ENCODE data around the gene ZNG1A. TPM values are rescaled to one million over a fixed set of nuclear protein-coding genes. Genes with fewer than 3 reads are reported as not detected.
"Not testable (repeated sequence)": the region's sequence is repeated elsewhere in the genome, so short reads cannot be mapped to it uniquely, and the experiment has no call there.

Gene ZNG1A
- total RNA-seq, 1 donor from 2014 or later, result 57.9 TPM

DNA sequence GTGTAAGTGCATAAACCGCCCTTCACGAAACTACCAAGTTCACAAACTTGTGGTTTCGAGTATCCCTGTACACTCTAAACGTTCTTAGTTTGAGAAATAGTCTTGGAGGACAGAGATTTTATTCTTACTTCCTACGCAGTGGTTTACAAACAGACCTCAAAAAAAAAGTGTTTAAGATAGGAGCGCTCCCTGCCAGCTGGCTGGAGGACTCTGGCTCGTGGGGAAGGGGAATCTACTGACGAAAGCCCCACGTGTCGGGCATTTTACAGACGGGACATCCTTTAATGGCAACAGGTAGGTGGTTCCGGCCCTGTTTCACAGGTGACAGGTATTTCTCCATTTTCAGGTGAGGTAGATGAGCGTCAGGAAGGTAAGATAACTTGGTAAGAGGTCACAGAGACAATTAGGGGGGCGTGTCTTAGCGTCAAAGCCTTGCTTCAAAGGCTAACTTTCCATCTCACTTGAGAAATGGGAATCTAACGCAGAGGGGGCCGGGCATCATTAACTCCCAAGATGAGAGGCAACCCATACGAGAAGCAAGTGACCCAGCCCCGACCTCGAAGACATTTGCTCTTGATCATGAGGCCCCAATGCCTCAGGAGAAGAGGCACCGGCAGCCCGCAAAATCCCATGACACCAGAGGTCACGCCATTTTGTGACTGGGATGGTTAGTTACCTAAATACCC lies 573 bp downstream of the ZNG1A start:
- DNase-seq (ENCODE audit: low spot score), result not testable (repeated sequence)

DNA sequence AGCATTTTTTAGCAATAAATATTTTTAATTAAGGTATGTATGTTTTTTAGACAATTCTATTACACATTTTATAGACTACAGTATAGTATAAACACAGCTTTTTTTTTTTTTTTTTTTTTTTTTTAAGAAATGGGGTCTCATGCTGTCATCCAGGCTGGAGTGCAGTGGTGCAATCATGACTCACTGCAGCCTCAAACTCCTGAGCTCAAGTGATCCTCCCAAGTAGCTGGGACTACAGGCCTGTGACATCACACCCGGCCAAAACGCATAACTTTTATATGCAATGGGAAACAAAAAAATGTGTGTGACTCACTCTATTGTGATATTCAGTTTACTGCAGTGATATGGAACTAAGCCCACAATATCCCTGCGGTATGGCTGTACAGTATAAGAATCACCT lies 9.1 kb downstream of the ZNG1A start:
- DNase-seq (ENCODE audit: low spot score), result not testable (repeated sequence)

DNA sequence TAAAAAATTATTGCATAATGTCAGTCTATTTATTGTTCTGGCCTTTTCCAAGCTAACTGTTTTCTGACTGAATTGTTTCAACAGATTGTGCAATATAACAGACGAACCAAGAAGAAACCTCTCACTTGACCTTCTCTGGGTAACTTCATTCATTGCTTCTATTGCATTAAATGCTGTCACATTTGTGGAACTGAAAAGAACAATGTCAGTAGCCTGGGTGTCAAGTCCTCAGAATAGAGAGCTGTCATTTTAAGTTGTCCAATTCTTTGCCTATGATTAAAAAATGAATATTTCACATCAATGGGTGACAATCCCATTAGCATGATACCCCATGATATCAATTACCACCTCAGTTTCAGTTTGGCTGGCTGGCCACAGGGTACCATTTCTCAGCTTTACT lies 19.0 kb downstream of the ZNG1A start:
- not testable (repeated sequence) for DNase-seq (ENCODE audit: low spot score)

DNA sequence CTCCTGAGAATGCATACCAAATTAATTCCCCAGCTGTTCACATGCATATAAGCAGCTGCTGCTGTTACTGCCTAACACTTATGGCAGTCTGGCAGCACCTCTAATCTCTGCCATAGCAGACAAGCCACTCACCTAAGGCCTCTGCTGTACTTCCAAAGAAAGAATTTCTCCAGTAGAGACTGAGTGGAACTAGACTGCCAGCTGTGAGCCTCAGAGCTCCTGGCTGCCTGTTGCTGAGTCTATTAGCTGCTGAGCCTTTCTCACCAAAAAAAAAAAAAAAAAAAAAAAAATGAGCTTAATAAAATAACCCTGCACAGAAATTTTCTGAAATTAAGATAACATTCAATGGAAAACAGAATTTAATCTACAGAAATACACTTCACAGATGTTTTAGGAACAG lies 27.7 kb downstream of the ZNG1A start:
- DNase-seq (ENCODE audit: low spot score), result not testable (repeated sequence)

DNA sequence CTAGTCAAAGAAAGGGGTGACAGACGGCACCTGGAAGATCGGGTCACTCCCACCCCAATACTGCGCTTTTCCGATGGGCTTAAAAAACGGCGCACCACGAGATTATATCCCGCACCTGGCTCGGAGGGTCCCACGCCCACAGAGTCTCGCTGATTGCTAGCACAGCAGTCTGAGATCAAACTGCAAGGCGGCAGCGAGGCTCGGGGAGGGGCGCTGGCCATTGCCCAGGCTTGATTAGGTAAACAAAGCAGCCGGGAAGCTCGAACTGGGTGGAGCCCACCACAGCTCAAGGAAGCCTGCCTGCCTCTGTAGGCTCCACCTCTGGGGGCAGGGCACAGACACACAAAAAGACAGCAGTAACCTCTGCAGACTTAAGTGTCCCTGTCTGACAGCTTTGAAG lies 39.0 kb downstream of the ZNG1A start:
- DNase-seq (ENCODE audit: low spot score), result peak; percentile 52

DNA sequence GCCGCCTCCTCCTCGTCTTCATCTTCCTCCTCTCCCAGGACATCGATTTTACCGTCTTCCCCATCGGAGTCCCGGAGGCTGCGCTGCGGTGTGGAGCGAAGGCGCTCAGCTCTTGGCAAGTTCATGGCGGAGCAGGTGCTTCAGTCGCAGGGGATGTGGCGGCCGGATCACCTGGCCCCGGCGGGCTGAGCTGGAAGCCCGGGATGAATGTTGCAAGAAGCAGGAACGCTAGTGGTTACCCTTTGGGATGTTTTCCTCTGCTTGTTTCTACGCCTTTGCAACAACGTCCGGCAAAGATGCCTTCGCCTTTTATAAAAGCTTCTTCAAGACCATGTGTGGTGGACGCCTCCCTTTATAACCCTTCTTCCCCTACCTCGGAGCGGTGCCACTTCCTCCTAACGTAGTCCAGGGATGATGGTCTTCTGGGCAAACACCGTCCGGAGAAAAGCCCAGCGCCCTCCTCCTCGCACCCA lies 60.8 kb downstream of the ZNG1A start, which contains the start of gene FOXD4:
FOXD4 (minus strand) TSS at position 423 of the 473 bp plus-strand sequence; CDS start at position 125, 298 bp downstream.
- DNase-seq (ENCODE audit: low spot score), result not testable (repeated sequence)

DNA sequence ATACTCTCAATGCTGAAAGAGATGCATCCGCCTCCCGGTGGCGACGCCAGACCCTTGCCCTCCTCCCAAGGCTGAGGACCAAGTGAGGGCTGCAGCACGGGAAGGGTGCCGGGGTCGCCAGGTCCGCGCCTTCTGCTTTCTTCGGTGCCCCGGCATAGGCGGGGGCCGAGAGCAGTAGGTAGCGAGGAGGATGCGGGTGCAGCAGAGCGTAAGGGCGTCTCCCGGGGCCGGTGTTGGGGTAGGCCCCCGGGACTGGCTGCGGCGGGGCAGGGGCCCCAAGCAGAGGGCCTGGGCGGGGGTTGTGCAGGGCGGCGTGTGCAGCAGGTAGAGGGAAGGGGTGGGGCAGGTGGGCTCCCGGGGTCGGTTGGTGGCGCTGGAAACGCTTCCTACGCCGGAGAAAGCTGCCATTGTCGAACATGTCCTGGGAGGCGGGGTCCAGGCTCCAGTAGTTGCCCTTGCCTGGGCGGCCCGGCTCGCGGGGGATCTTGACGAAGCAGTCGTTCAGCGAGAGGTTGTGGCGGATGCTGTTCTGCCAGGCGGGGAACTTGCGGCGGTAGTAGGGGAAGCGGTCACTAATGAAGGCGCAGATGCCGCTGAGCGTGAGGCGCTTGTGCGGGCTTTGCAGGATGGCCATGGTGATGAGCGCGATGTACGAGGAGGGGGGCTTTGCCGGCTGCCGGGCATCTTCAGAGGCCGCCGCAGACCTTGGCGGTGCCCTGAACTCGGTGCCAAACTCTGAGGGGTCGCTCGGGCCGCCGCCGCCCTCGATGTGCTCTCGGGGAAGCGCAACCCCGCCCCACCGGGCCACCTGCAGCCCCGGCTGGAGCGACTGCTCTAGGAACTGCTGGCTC lies 61.5 kb downstream of the ZNG1A start:
- DNase-seq (ENCODE audit: low spot score), result not testable (repeated sequence)

DNA sequence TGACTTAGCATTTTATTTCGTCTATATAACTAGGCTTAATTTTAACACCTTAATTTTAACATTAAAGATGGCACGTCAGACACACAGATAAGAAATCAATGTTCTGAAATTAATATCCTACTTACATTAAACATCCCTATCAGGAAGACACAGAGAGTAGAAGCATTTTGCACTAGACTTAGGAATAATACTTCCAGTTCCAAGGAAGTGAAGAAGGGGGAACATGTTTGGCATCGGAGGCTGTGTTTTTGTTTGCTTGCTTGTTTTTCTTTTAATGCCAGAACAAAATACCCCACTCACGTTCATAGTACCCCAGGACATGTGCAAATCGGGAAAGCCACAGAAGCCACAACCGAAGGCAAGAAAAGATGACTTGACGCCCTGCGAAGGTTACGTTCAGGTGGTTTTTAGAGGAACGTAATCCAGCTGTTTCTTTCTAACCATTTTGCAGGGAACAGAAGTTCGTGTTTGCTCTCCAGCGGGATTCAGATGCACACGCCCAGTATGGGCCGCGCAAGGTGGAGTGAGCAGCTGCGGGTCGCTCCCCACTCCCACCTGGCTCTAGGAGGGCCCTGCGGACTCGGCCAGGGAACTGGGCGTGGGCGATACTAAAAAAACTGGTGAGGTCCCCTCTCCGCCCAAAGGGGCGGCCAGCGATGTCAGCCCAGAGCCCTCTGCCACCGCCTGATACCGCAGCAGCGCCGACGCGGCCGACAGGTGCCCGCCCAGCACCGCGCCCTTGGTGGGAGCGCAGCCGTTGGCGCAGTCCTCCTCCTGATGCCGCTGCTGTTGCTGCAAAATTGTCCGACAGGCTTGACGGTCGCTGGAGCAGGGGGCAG lies 62.4 kb downstream of the ZNG1A start:
- not testable (repeated sequence) for DNase-seq (ENCODE audit: low spot score)

DNA sequence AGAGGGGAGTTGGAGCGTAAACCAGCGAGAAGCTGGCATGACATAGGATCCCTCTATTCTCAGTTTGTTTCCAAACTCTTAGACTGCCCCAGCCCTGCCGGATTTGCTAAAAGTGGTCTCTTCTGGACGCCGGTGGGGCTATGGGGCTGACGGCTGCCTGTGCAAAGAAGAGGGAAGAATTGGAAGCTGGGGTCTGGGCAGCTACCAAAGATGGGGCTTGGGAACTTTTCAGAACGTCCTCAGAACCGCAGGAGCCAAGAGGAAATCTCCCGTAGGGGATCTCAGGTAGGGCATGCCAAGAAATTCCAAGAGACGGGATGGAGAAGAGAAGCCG lies 63.8 kb downstream of the ZNG1A start:
- DNase-seq (ENCODE audit: low spot score), result not testable (repeated sequence)

DNA sequence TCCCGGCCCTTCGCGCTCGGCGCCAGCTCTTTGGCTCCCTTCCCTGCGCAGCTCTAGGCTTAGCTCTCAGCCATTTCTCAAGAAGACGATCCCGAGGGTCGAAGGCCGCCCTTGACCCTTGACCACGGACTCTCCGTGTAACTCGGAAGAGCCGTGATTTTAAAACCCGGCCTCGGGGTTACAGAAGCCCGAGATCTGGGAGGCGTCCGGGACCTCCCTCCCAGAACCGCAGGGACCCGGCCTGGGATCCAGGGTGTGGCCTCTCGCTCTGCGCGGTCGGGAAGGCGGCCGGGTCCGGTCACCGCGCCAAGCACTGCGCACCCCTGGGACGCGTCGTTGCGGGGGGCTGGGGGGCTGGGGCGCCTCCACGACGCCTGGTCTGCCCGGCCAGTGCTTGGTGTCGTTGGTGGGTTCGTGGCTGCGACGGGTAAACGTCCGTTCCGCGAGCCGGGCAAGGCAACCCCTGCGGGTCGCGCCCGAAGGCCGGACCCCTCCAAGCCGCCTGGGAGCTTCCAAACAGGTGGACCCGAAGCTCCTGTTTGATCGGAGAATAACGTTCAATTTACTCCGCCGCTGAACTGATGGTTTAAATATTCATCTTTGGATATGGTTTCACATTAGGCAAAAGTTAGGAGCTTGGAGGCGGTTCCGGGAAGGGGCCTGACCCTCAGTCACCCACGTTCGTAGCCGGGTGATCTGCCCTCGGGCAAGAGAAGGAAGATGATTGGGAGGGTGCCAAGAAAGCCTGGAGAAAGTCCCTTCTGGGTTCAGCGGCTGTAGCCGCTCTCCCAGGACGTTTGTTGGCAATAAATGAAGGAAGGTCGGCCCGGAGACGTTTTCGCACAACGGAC lies 64.4 kb downstream of the ZNG1A start:
- DNase-seq (ENCODE audit: low spot score), result not testable (repeated sequence)

DNA sequence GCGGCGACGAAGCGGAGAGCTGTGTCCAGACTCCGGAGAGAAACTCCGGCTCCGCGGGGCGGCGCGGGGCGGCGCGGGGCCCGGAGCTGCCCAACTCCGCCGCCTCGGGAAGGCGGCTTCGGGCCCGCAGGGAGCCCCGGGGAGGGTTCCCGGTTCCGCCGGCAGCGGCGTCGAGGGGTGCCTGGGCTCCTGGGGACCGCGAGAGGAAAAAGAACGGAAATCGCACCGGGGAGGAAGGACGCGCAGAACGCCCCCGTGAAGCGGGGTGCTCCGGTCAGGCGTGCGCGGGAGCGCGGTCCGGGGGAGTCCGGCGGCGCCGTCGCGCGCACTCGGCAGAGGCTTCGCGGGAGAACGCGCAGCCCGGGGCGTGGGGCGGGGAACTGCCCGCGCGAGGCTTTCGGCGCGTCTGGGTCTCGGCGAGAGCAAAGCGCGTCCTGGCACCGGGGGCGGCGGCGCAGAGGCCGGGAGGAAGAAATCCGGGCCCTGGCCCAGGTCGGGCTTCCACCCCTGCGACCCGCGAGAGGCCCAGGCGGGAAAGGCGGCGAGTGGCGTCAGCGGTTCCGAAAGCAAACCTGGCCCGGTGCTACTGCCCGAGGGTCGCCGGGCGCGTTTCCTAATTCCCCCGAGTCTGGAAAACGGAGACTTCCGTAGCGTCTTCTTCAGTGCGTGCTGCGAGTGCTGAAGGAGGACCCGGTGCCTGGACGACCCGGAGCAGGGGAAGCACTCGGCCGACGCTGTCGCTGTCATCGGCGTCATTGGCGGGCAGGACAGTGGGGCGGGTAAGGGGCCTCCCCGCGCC lies 65.2 kb downstream of the ZNG1A start:
- not testable (repeated sequence) for DNase-seq (ENCODE audit: low spot score)

DNA sequence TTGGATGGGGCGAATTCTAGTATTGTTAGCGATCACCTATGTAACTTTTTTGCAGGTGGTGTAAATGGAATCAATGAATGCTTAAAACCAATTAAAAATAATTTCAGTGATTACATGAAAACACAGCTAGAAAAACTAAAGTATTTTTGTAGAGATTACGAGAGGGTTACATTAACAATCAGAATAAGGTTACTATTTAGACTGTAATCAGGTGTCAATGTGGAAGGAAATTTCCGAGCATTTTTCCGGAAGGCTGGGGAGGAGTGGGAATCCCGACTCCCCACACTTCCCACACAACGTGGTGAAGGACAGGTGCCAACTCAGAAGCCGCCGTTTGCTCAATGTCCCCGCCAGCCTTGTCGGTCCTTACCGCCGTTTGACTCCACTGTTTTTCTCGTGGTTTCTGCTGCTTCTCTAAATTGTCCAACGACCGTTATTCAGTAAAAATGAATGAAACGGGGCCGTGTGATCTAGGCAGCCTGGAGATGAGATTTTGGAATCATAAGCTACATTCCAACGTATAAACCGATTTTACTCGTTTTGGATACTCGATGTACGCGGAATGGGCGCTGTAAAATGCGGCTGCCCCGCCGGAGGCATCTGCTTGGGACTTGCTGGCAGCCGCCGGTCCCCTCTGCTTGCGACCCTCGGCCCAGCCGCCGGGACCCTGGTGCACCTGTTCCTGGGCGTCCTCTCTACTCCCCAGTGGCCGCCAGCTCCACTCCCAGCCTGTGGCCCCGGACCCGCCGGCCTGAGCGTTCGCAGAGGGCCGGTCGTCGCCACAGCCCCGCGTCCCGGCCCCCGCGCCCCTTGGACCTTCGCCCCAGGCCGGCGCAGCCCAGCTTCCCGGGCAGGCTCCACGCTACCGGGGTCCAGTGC lies 66.0 kb downstream of the ZNG1A start:
- not testable (repeated sequence) for DNase-seq (ENCODE audit: low spot score)

DNA sequence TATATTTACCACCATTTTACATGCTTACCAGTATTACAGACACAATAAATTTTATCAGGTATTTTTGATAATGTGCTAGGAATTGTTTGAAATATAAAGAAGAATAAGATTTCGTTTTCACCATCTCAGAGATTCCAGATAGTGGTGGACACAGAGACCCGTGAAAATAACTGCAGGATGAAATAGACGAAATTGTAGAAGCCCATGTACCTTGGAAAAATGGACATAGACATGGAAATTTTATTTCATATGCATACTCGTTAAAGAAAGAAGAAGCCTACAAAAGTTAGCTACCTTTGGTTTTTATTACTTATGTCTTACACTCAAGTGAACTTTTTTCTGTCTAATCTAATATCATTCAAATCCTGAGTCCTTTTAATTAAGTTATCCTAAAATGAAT lies 68.2 kb downstream of the ZNG1A start:
- not testable (repeated sequence) for DNase-seq (ENCODE audit: low spot score)

DNA sequence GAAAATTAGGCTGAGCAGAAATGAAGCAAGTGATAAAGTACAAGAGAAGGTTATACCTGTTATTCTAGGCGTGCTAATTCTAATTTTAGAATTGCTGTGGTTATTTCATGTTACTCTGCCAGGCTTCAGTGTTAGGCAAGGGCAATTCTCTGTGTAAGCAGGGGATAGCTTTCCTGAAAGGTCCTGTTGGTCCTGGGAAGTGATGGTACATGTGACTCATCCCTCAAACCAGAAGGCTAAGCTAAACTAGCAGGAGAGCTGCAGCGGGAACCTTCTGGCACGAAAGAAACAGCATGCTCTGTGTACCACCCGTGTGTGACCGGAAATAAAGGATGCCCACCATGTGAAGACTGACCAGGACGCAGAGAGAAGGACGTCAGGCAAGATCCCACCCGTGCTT lies 69.3 kb downstream of the ZNG1A start:
- not testable (repeated sequence) for DNase-seq (ENCODE audit: low spot score)

DNA sequence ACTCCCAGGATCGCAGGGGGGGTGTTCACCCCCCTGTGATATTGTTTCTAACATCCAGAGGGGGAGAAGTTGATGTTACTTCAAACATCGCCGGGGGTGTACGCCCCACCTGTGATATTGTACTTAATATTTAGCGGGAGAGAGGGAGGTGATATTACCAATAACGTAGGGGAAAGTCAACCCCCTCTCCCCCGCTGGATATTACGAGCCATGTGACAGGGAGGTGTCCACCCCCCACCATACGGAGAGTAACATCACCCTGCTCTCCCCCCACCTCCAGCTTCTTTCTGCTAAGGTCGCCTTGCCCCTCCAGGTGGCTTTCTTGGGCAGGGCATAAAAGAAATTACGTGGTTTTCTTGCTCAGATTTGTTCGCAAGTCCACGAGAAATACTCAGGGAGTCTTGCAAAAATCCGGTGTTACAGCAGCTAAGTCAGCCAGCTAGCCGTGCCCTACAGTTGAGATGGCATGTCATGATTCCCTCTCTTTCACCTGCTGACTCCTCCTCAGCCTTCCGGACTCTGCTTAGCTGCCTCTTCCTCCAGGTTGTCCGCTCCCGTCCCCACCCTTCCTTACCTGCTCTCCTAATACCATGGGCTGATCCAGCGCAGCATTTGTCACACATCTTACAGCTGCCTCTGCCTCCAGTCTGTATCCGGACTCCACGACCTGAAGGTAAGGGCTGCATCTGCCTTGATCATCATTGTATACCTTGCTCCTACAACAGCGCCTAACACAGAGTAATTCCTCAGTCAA lies 69.9 kb downstream of the ZNG1A start:
- not testable (repeated sequence) for DNase-seq (ENCODE audit: low spot score)

DNA sequence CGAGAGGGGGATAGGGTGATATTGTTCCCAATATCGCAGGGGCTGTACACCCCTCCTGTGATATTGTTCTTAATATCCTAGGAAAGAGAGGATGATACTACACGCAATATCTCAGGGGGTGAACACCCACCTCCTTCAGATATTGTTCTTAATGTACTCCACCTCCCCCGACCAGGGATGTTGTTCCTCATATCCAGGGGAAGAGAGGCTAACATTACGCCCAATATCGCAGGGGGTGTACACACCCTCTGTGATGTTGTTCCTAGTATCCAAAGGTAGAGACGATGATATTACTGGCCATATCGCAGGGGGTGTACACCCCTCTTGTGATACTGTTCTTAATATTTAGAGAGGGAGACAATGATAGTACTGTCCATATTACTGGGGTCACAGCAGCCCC lies 72.9 kb downstream of the ZNG1A start:
- not testable (repeated sequence) for DNase-seq (ENCODE audit: low spot score)

DNA sequence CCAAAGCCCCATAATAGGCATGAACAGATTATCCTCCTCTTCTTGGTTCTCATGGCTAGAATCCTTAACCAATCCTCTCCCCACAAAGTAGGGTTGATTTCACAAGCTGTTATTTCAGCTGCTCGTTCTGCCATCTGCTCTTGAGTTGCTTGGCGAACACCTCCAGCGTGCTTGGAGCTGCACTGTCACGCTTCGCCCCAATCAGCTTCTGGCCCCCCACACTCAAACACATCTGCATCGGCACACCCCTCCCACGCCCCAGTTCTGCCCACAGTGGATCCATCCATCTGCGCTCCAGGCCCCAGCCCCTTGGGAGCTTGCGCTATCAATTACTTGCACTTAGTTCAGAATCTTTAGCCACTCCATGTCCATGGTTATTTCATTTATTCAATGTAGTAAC lies 78.4 kb downstream of the ZNG1A start:
- not testable (repeated sequence) for DNase-seq (ENCODE audit: low spot score)

DNA sequence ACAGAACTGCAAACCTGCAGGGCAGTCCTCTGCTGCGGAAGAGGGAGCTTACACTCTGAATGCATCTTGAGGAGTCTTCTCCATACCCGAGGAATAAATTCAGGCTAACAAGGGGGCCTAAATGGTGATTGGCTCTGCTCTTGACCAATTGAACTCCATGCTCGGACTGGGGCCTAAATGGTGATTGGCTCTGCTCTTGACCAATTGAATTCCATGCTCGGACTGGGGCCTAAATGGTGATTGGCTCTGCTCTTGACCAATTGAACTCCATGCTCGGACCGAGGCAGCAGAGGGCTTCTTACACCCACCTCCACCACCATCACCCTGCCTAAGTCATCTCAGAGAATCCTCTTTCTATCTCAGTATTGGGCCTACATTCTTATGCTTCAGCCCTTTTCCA lies 79.0 kb downstream of the ZNG1A start:
- not testable (repeated sequence) for DNase-seq (ENCODE audit: low spot score)
